Gastroesophageal sphincter (tissue), 4 donors: Measurements from ENCODE around the gene MORF4L1. TPM values are rescaled to one million over a fixed set of nuclear protein-coding genes. Genes with fewer than 3 reads are reported as not detected.
"Not testable (repeated sequence)": the region's sequence is repeated elsewhere in the genome, so short reads cannot be mapped to it uniquely, and the experiment has no call there.

Experiments
- ATAC-seq: fragments of 150-250 bp; one replicate; pipeline ENCODE4 v1.9.1; 2016; ENCODE audit warnings: mild to moderate bottlenecking, moderate library complexity
- H3K27ac ChIP-seq, 4 donors: fragments of 200-600 bp; sonication (generic) in 3 of 4; 1 replicate in 3 of 4; 2 replicates in 1 of 4; pipeline ENCODE4 v1.5.1; 2016 to 2019
- H3K27me3 ChIP-seq: fragments of 200-600 bp; sonication (generic); one replicate; pipeline ENCODE4 v1.5.1; 2019
- H3K36me3 ChIP-seq, 2 donors: fragments of 200-600 bp; sonication (generic); one replicate each; pipeline ENCODE4 v1.5.1; 2019; ENCODE audit warnings: control low read depth in 1 of 2
- H3K4me1 ChIP-seq, 3 donors: fragments of 200-600 bp; sonication (generic); 1 replicate in 2 of 3; 2 replicates in 1 of 3; pipeline ENCODE4 v1.5.1; 2016 to 2019; ENCODE audit warnings: control low read depth in 2 of 3
- H3K4me3 ChIP-seq, 2 donors: fragments of 200-600 bp; sonication (generic); one replicate each; pipeline ENCODE4 v1.5.1; 2019; ENCODE audit warnings: mild to moderate bottlenecking in 1 of 2, moderate library complexity in 1 of 2
- H3K9me3 ChIP-seq, 3 donors: fragments of 200-600 bp; sonication (generic); one replicate each; pipeline ENCODE4 v1.5.1; 2017 to 2019; ENCODE audit warnings: control low read depth in 2 of 3
- CTCF ChIP-seq, 4 experiments: fragments of 200-600 bp in 2 of 4; fragments of 450-650 bp in 2 of 4; sonication (generic) in 1 of 4; IDR thresholded peaks; one replicate each; pipeline ENCODE4 v1.5.1; 2017 to 2019; ENCODE audit warnings: antibody characterized with exemption in 4 of 4, mild to moderate bottlenecking in 2 of 4, moderate library complexity in 2 of 4
- EP300 ChIP-seq: sonication (generic); formaldehyde crosslinking; IDR thresholded peaks from one replicate; pipeline ENCODE4 v1.6.1; 2017; ENCODE audit warnings: antibody characterized with exemption, mild to moderate bottlenecking
- POLR2A ChIP-seq, 2 donors: fragments of 450-650 bp; IDR thresholded peaks; one replicate each; pipeline ENCODE4 v1.6.1; 2017; ENCODE audit warnings: antibody characterized with exemption in 2 of 2, mild to moderate bottlenecking in 2 of 2, moderate library complexity in 1 of 2
- POLR2AphosphoS5 ChIP-seq: sonication (generic); formaldehyde crosslinking; IDR thresholded peaks from one replicate; pipeline ENCODE4 v1.6.1; 2017; ENCODE audit warnings: antibody characterized with exemption
- WGBS, 2 donors: methylation state at CpG; one replicate each; pipeline ENCODE4 v1.1.5; 2018; ENCODE audit warnings: low coverage in 1 of 2; 5-methylcytosine and 5-hydroxymethylcytosine counted together
- total RNA-seq, 4 donors: library from RNA; depleted of rRNA; stranded (reverse); fragments of >200 nt; gene quantifications; one replicate each; pipeline ENCODE4 v1.1.0, GENCODE V29; 2016

MORF4L1 gene
- total RNA-seq, 4 donors from 2014 or later = 347 to 449 (median 406) TPM

GRCh38 chr15:78836333-78836732 is 36.4 kb upstream of the MORF4L1 start:
- Histone ChIP-seq H3K4me3 (no peak overlapping the region), H3K27ac (no peak overlapping the region), H3K9me3 (no peaks in the 10 kb centered on the region), H3K27me3 (peaks cover 5% of the 10 kb centered on the region), H3K36me3 (no peaks in the 10 kb centered on the region), H3K4me1 (peaks cover 0 to 19% (median 0%) of the 10 kb centered on the region in 3 donors)
- 86 to 100% methylated on average over 1 of the region's 1 CpG for WGBS, 2 donors
- TF ChIP-seq EP300 = no peak
- TF ChIP-seq CTCF (IDR thresholded peaks at IDR 0.05) = no peak
- ATAC-seq = no peak

GRCh38 chr15:78837131-78837530 is 35.6 kb upstream of the MORF4L1 start:
- Histone ChIP-seq H3K27me3 (no peaks in the 10 kb centered on the region), H3K36me3 (no peaks in the 10 kb centered on the region), H3K27ac (no peak overlapping the region), H3K4me1 (peaks cover 0 to 21% (median 0%) of the 10 kb centered on the region in 3 donors), H3K9me3 (no peaks in the 10 kb centered on the region), H3K4me3 (no peak overlapping the region)
- 64 to 80% methylated on average over 2 of the region's 2 CpGs for WGBS, 2 donors
- TF ChIP-seq EP300 = no peak
- ATAC-seq = no peak

- Histone ChIP-seq H3K27ac (no peak overlapping the region), H3K4me1 (peaks cover 0 to 21% (median 0%) of the 10 kb centered on the region in 3 donors), H3K9me3 (no peaks in the 10 kb centered on the region), H3K27me3 (no peaks in the 10 kb centered on the region), H3K4me3 (no peak overlapping the region), H3K36me3 (no peaks in the 10 kb centered on the region)
- no peak for ATAC-seq
- TF ChIP-seq CTCF (IDR thresholded peaks at IDR 0.05) (no peak), POLR2A (IDR thresholded peaks at IDR 0.05) (no peak), POLR2AphosphoS5 (no peak), EP300 (no peak)
- 100% methylated on average over 5 of the region's 8 CpGs; no CpG with 5 or more reads in 1 of the 2 donors for WGBS, 2 donors
Observed at GRCh38 chr15:78837543-78837942, 35.1 kb upstream of the MORF4L1 start.

- 19 to 63% methylated on average over 3 of the region's 3 CpGs for WGBS, 2 donors
Observed at GRCh38 chr15:78838489-78838888, 34.2 kb upstream of the MORF4L1 start.

GRCh38 chr15:78839151-78839550 is 33.5 kb upstream of the MORF4L1 start:
- H3K4me1 ChIP-seq = peaks cover 0 to 21% (median 0%) of the 10 kb centered on the region in 3 donors
- 83 to 95% methylated on average over 2 to 6 of the region's 6 CpGs for whole genome bisulfite sequencing, 2 donors

More at GRCh38 chr15:78838489-78838888, 34.2 kb upstream of the MORF4L1 start:
- H3K9me3 ChIP-seq = no peaks in the 10 kb centered on the region
- H3K27ac ChIP-seq = no peak overlapping the region
- no peaks in the 10 kb centered on the region for H3K36me3 ChIP-seq
- ATAC-seq = peak; percentile 69
- H3K4me3 ChIP-seq = no peak overlapping the region
- TF ChIP-seq CTCF (IDR thresholded peaks at IDR 0.05) (no peak), EP300 (no peak), POLR2AphosphoS5 (peak; percentile 49)
- H3K27me3 ChIP-seq = no peaks in the 10 kb centered on the region
- peaks cover 0 to 21% (median 0%) of the 10 kb centered on the region in 3 donors for H3K4me1 ChIP-seq

GRCh38 chr15:78840661-78841375 is 31.9 kb upstream of the MORF4L1 start:
- Histone ChIP-seq H3K4me3 (no peak overlapping the region), H3K27ac (peak overlapping the region in 2 of 4 donors; percentile 23 to 51), H3K9me3 (no peaks in the 10 kb centered on the region), H3K27me3 (no peaks in the 10 kb centered on the region), H3K36me3 (no peaks in the 10 kb centered on the region), H3K4me1 (peaks cover 0 to 21% (median 0%) of the 10 kb centered on the region in 3 donors)
- WGBS, 2 donors = 50 to 80% methylated on average over 1 to 5 of the region's 7 CpGs
- ATAC-seq = peak; percentile 65
- TF ChIP-seq EP300 (no peak), POLR2A (IDR thresholded peaks at IDR 0.05) (no peak), POLR2AphosphoS5 (no peak), CTCF (IDR thresholded peaks at IDR 0.05) (no peak)

More at GRCh38 chr15:78839151-78839550, 33.5 kb upstream of the MORF4L1 start:
- not testable (repeated sequence) for H3K27me3 ChIP-seq, ATAC-seq, H3K27ac ChIP-seq, H3K9me3 ChIP-seq, H3K4me3 ChIP-seq, H3K36me3 ChIP-seq
